Suprapubic skin (tissue), 3 donors: Measurements from ENCODE around the gene ANKRD11.

ENCODE experiments used
- EP300 ChIP-seq: sonication (generic); formaldehyde crosslinking; IDR thresholded peaks from one replicate; pipeline ENCODE4 v1.6.1; 2017; ENCODE audit warnings: antibody characterized with exemption
- POLR2A ChIP-seq, 2 donors: fragments of 450-650 bp; IDR thresholded peaks; one replicate each; pipeline ENCODE4 v1.6.1; 2017; ENCODE audit warnings: antibody characterized with exemption in 2 of 2, mild to moderate bottlenecking in 2 of 2, moderate library complexity in 2 of 2
- TF ChIP-seq, protein P1 (sequence below), 2 donors: fragments of 200-600 bp in 1 of 2; fragments of 450-650 bp in 1 of 2; sonication (generic) in 1 of 2; IDR thresholded peaks; one replicate each; pipeline ENCODE4 v1.5.1; 2016 to 2019; ENCODE audit warnings: antibody characterized with exemption in 2 of 2, mild to moderate bottlenecking in 1 of 2, moderate library complexity in 1 of 2

DNA sequence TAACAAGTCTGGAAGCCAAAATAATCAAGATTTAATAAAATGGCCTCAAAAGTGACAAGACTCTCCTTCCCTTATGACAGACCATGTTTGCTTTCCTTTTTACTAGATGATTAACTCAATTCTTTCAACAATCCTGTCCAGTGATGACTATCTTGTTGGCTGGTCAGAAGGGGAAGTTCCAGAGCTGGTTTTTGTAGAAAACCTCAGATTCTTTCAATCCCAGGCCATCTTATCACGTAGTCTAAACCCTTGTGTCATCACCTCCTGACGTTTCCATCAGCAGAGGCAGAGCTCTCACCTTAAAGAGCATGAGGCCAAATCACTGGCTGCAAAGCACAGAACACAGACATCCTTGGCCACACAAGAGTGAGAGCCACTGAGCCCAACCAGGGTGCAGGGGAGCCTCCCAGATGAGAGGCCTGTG lies 125.3 kb downstream of the ANKRD11 start:
- TF ChIP-seq, protein P1, sequence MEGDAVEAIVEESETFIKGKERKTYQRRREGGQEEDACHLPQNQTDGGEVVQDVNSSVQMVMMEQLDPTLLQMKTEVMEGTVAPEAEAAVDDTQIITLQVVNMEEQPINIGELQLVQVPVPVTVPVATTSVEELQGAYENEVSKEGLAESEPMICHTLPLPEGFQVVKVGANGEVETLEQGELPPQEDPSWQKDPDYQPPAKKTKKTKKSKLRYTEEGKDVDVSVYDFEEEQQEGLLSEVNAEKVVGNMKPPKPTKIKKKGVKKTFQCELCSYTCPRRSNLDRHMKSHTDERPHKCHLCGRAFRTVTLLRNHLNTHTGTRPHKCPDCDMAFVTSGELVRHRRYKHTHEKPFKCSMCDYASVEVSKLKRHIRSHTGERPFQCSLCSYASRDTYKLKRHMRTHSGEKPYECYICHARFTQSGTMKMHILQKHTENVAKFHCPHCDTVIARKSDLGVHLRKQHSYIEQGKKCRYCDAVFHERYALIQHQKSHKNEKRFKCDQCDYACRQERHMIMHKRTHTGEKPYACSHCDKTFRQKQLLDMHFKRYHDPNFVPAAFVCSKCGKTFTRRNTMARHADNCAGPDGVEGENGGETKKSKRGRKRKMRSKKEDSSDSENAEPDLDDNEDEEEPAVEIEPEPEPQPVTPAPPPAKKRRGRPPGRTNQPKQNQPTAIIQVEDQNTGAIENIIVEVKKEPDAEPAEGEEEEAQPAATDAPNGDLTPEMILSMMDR (IDR thresholded peaks at IDR 0.05), result no peak
- TF ChIP-seq POLR2A (IDR thresholded peaks at IDR 0.05), result no peak
- no peak for TF ChIP-seq EP300
